ENCODE data around the gene GRID1. TPM values are rescaled to one million over a fixed set of nuclear protein-coding genes. Genes with fewer than 3 reads are reported as not detected.

Gene GRID1
- total and polyA plus RNA-seq, 7 experiments from 2014 or later: not detected

GRCh38 chr10:86148117-86148516 lies 218.5 kb downstream of the GRID1 start:
- POLR2A ChIA-PET: no interaction called here
- CTCF ChIA-PET: no interaction called here

GRCh38 chr10:86144301-86144700 lies 222.3 kb downstream of the GRID1 start:
- H3K4me1 Mint-ChIP-seq: peaks cover 0 to 5% (median 0%) of the 10 kb centered on the region in 7 donors
- ATAC-seq: no peak

More at GRCh38 chr10:86148117-86148516, 218.5 kb downstream of the GRID1 start:
- no peak overlapping the region for H3K4me3 Mint-ChIP-seq
- ATAC-seq (no peak), DNase-seq (no peak)
- H3K9me3 Mint-ChIP-seq: no peaks in the 10 kb centered on the region
- H3K27ac Mint-ChIP-seq: no peak overlapping the region
- no peaks in the 10 kb centered on the region for H3K4me1 ChIP-seq (ENCODE audit: control insufficient read depth in 2 of 2, insufficient read depth in 2 of 2, low read length in 2 of 2)
- intact Hi-C loops (cut with micrococcal nuclease): no loop called here
- peaks cover 0 to 5% (median 0%) of the 10 kb centered on the region in 5 donors for H3K27me3 Mint-ChIP-seq
- no peaks in the 10 kb centered on the region for H3K36me3 ChIP-seq (ENCODE audit: control insufficient read depth in 2 of 3, insufficient read depth in 3 of 3, low read length in 3 of 3)
- H3K4me1 Mint-ChIP-seq: peaks cover 0 to 5% (median 0%) of the 10 kb centered on the region in 7 donors
- H3K36me3 Mint-ChIP-seq: no peaks in the 10 kb centered on the region
- H3K9me3 ChIP-seq (ENCODE audit: control insufficient read depth in 2 of 3, low read length in 3 of 3): no peaks in the 10 kb centered on the region
- no peaks in the 10 kb centered on the region for H3K27me3 ChIP-seq (ENCODE audit: control insufficient read depth in 2 of 2, insufficient read depth in 2 of 2, low read length in 2 of 2)
- H3K4me3 ChIP-seq (ENCODE audit: low read length): no peak overlapping the region
- H3K27ac ChIP-seq (ENCODE audit: low read depth, low read length): no peak overlapping the region

DNA sequence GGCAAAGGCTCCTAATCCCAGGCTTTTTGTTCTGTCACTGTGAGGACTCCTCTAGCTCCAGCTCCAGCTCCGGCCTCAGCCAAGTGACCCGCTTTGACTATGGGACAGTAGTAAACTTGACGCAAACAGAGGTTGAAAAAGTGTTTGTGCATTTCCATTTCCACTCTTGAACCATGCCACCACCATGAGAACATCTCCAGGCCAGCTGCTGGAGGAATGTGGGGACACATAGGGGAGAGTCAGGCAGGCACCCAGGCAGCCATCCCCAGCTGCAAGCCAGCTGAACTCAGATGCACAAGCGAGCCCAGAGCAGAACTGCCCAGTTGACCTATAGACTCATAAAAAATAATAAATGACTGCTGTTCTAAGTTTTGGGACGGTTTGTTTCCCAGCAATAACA lies 224.7 kb downstream of the GRID1 start:
- no peak for DNase-seq
- peaks cover 0 to 12% (median 0%) of the 10 kb centered on the region in 5 donors for H3K27me3 Mint-ChIP-seq
- ATAC-seq: no peak
- H3K27ac ChIP-seq (ENCODE audit: low read depth, low read length): no peak overlapping the region
- intact Hi-C loops (cut with micrococcal nuclease): no loop called here
- ChIA-PET CTCF (no interaction called here), POLR2A (no interaction called here)
- no peak overlapping the region for H3K27ac Mint-ChIP-seq
- H3K4me1 Mint-ChIP-seq: peaks cover 0 to 5% (median 0%) of the 10 kb centered on the region in 7 donors
- no peaks in the 10 kb centered on the region for H3K27me3 ChIP-seq (ENCODE audit: control insufficient read depth in 2 of 2, insufficient read depth in 2 of 2, low read length in 2 of 2)
- H3K36me3 ChIP-seq (ENCODE audit: control insufficient read depth in 2 of 3, insufficient read depth in 3 of 3, low read length in 3 of 3): no peaks in the 10 kb centered on the region
- no peak overlapping the region for H3K4me3 ChIP-seq (ENCODE audit: low read length)
- no peak overlapping the region for H3K4me3 Mint-ChIP-seq
- H3K9me3 ChIP-seq (ENCODE audit: control insufficient read depth in 2 of 3, low read length in 3 of 3): no peaks in the 10 kb centered on the region
- H3K9me3 Mint-ChIP-seq: no peaks in the 10 kb centered on the region
- H3K4me1 ChIP-seq (ENCODE audit: control insufficient read depth in 2 of 2, insufficient read depth in 2 of 2, low read length in 2 of 2): no peaks in the 10 kb centered on the region
- H3K36me3 Mint-ChIP-seq: no peaks in the 10 kb centered on the region

More at GRCh38 chr10:86144301-86144700, 222.3 kb downstream of the GRID1 start:
- Histone ChIP-seq H3K27ac (ENCODE audit: low read depth, low read length) (no peak overlapping the region), H3K4me3 (ENCODE audit: low read length) (no peak overlapping the region), H3K27me3 (ENCODE audit: control insufficient read depth in 2 of 2, insufficient read depth in 2 of 2, low read length in 2 of 2) (no peaks in the 10 kb centered on the region), H3K36me3 (ENCODE audit: control insufficient read depth in 2 of 3, insufficient read depth in 3 of 3, low read length in 3 of 3) (no peaks in the 10 kb centered on the region), H3K9me3 (ENCODE audit: control insufficient read depth in 2 of 3, low read length in 3 of 3) (no peaks in the 10 kb centered on the region), H3K4me1 (ENCODE audit: control insufficient read depth in 2 of 2, insufficient read depth in 2 of 2, low read length in 2 of 2) (no peaks in the 10 kb centered on the region)
- POLR2A ChIA-PET: no interaction called here
- intact Hi-C loops (cut with micrococcal nuclease): no loop called here
- Mint-ChIP-seq H3K27ac (no peak overlapping the region), H3K27me3 (peaks cover 0 to 12% (median 0%) of the 10 kb centered on the region in 5 donors), H3K4me3 (no peak overlapping the region), H3K9me3 (no peaks in the 10 kb centered on the region), H3K36me3 (no peaks in the 10 kb centered on the region)
- DNase-seq: no peak
- CTCF ChIA-PET: no interaction called here

GRCh38 chr10:86139066-86139657 lies 227.4 kb downstream of the GRID1 start:
- intact Hi-C loops (cut with micrococcal nuclease): loop anchor here in 1 of 2 donors (2.0 to 10.0 kb wide), 2 partner anchors 594 to 1598 kb away; no protein-coding TSS in a partner anchor

DNA sequence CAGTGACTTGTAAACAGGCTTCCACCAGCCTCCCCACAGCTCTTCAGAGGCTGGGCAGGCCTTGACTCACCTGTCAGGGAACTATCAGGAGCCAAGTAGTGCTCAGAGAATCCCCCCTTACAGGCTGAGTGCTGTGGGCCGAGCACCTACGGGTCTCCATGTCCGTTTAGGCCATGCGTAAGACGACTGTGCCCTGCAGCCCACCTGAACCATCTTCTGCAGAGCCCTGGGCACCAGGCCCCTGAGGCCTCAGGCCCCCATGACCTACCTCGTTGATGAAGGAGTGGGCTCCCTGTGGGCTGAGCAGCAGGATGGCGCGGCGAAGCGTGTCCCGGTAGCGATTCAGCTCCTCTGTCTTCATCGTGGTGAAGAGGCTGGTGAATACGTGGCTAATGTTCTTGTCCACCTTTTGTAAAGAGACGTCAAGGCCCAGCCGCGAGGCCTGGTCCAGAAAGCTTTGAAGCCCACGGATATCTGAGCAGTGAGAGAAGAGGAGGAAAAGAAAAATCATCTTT lies 228.0 kb downstream of the GRID1 start:
- Mint-ChIP-seq H3K36me3 (no peaks in the 10 kb centered on the region), H3K27ac (no peak overlapping the region), H3K27me3 (peaks cover 0 to 7% (median 0%) of the 10 kb centered on the region in 5 donors), H3K4me1 (no peaks in the 10 kb centered on the region), H3K4me3 (no peak overlapping the region), H3K9me3 (no peaks in the 10 kb centered on the region)
- H3K36me3 ChIP-seq (ENCODE audit: control insufficient read depth in 2 of 3, insufficient read depth in 3 of 3, low read length in 3 of 3): no peaks in the 10 kb centered on the region
- ChIA-PET POLR2A (no interaction called here), CTCF (no interaction called here)
- H3K4me1 ChIP-seq (ENCODE audit: control insufficient read depth in 2 of 2, insufficient read depth in 2 of 2, low read length in 2 of 2): no peaks in the 10 kb centered on the region
- no peaks in the 10 kb centered on the region for H3K9me3 ChIP-seq (ENCODE audit: control insufficient read depth in 2 of 3, low read length in 3 of 3)
- intact Hi-C loops (cut with micrococcal nuclease): loop anchor here in 1 of 2 donors (2.0 to 10.0 kb wide), 2 partner anchors 594 to 1598 kb away; no protein-coding TSS in a partner anchor
- DNase-seq: no peak
- ATAC-seq: no peak
- no peak overlapping the region for H3K27ac ChIP-seq (ENCODE audit: low read depth, low read length)
- no peaks in the 10 kb centered on the region for H3K27me3 ChIP-seq (ENCODE audit: control insufficient read depth in 2 of 2, insufficient read depth in 2 of 2, low read length in 2 of 2)
- H3K4me3 ChIP-seq (ENCODE audit: low read length): no peak overlapping the region

More at GRCh38 chr10:86139066-86139657, 227.4 kb downstream of the GRID1 start:
- H3K4me3 Mint-ChIP-seq: no peak overlapping the region
- Histone ChIP-seq H3K27ac (ENCODE audit: low read depth, low read length) (no peak overlapping the region), H3K9me3 (ENCODE audit: control insufficient read depth in 2 of 3, low read length in 3 of 3) (no peaks in the 10 kb centered on the region), H3K4me3 (ENCODE audit: low read length) (no peak overlapping the region), H3K36me3 (ENCODE audit: control insufficient read depth in 2 of 3, insufficient read depth in 3 of 3, low read length in 3 of 3) (no peaks in the 10 kb centered on the region), H3K4me1 (ENCODE audit: control insufficient read depth in 2 of 2, insufficient read depth in 2 of 2, low read length in 2 of 2) (no peaks in the 10 kb centered on the region), H3K27me3 (ENCODE audit: control insufficient read depth in 2 of 2, insufficient read depth in 2 of 2, low read length in 2 of 2) (no peaks in the 10 kb centered on the region)
- H3K27me3 Mint-ChIP-seq: peaks cover 0 to 7% (median 0%) of the 10 kb centered on the region in 5 donors
- peak overlapping the region in 1 of 9 donors; percentile 33 for H3K27ac Mint-ChIP-seq
- ChIA-PET POLR2A (no interaction called here), CTCF (no interaction called here)
- no peak for ATAC-seq
- H3K36me3 Mint-ChIP-seq: no peaks in the 10 kb centered on the region
- H3K4me1 Mint-ChIP-seq: no peaks in the 10 kb centered on the region
- DNase-seq: no peak
- H3K9me3 Mint-ChIP-seq: no peaks in the 10 kb centered on the region

- no peak for ATAC-seq
- Mint-ChIP-seq H3K4me1 (no peaks in the 10 kb centered on the region), H3K4me3 (no peak overlapping the region), H3K27ac (no peak overlapping the region), H3K27me3 (peaks cover 0 to 7% (median 0%) of the 10 kb centered on the region in 5 donors), H3K36me3 (no peaks in the 10 kb centered on the region), H3K9me3 (no peaks in the 10 kb centered on the region)
- CTCF ChIA-PET: no interaction called here
- Histone ChIP-seq H3K4me3 (ENCODE audit: low read length) (no peak overlapping the region), H3K27me3 (ENCODE audit: control insufficient read depth in 2 of 2, insufficient read depth in 2 of 2, low read length in 2 of 2) (no peaks in the 10 kb centered on the region), H3K27ac (ENCODE audit: low read depth, low read length) (no peak overlapping the region), H3K36me3 (ENCODE audit: control insufficient read depth in 2 of 3, insufficient read depth in 3 of 3, low read length in 3 of 3) (no peaks in the 10 kb centered on the region), H3K4me1 (ENCODE audit: control insufficient read depth in 2 of 2, insufficient read depth in 2 of 2, low read length in 2 of 2) (no peaks in the 10 kb centered on the region), H3K9me3 (ENCODE audit: control insufficient read depth in 2 of 3, low read length in 3 of 3) (no peaks in the 10 kb centered on the region)
- intact Hi-C loops (cut with micrococcal nuclease): loop anchor here in 1 of 2 donors (10.0 kb wide), 1 partner anchor 593 kb away; no protein-coding TSS in a partner anchor
- POLR2A ChIA-PET: no interaction called here
- no peak for DNase-seq
Observed at GRCh38 chr10:86137561-86137960, 229.0 kb downstream of the GRID1 start.

- H3K27me3 Mint-ChIP-seq: peaks cover 0 to 7% (median 0%) of the 10 kb centered on the region in 5 donors
- H3K9me3 Mint-ChIP-seq: no peaks in the 10 kb centered on the region
- Histone ChIP-seq H3K4me1 (ENCODE audit: control insufficient read depth in 2 of 2, insufficient read depth in 2 of 2, low read length in 2 of 2) (no peaks in the 10 kb centered on the region), H3K27me3 (ENCODE audit: control insufficient read depth in 2 of 2, insufficient read depth in 2 of 2, low read length in 2 of 2) (no peaks in the 10 kb centered on the region), H3K4me3 (ENCODE audit: low read length) (no peak overlapping the region), H3K27ac (ENCODE audit: low read depth, low read length) (no peak overlapping the region), H3K36me3 (ENCODE audit: control insufficient read depth in 2 of 3, insufficient read depth in 3 of 3, low read length in 3 of 3) (no peaks in the 10 kb centered on the region), H3K9me3 (ENCODE audit: control insufficient read depth in 2 of 3, low read length in 3 of 3) (no peaks in the 10 kb centered on the region)
- H3K4me1 Mint-ChIP-seq: no peaks in the 10 kb centered on the region
- DNase-seq (no peak), ATAC-seq (no peak)
- intact Hi-C loops (cut with micrococcal nuclease): loop anchor here in 1 of 2 donors (10.0 kb wide), 1 partner anchor 592 kb away; no protein-coding TSS in a partner anchor
- ChIA-PET CTCF (no interaction called here), POLR2A (no interaction called here)
- H3K36me3 Mint-ChIP-seq: no peaks in the 10 kb centered on the region
- no peak overlapping the region for H3K4me3 Mint-ChIP-seq
- no peak overlapping the region for H3K27ac Mint-ChIP-seq
Observed at GRCh38 chr10:86136934-86137333, 229.7 kb downstream of the GRID1 start.
